PC-3 (cell line): ENCODE data around the gene TMEM11. TPM values are rescaled to one million over a fixed set of nuclear protein-coding genes. Genes with fewer than 3 reads are reported as not detected.

Source experiments
- ATAC-seq: fragments of 200-7000 bp; cut with Tn5 transposase; 2 replicates; pipeline ENCODE4 v1.9.1; 2020; ENCODE audit warnings: mild to moderate bottlenecking, moderate library complexity
- BruUV-seq: library from RNA; stranded (reverse); fragments of 400-500 nt; replicated peaks from 2 replicates; lab custom pipeline; 2021; lab: Mats Ljungman, UMichigan
- CTCF ChIA-PET: fragments of 300-600 bp; sonication (Branson Sonifier 250); formaldehyde crosslinking; loops from one replicate; lab custom pipeline; 2022; ENCODE audit warnings: antibody characterized with exemption; lab: Charles Lee
- POLR2A ChIA-PET: fragments of 300-600 bp; sonication (Branson Sonifier 250); formaldehyde crosslinking; loops from one replicate; lab custom pipeline; 2022; ENCODE audit warnings: antibody characterized with exemption; ENCODE audit not compliant: unreplicated experiment; lab: Charles Lee
- DNase-seq: peaks from one replicate; pipeline ENCODE4 v3.0.0-alpha.2; 2015
- H2AFZ ChIP-seq: fragments of 300-600 bp; sonication (generic); 2 replicates; pipeline ENCODE4 v1.6.0; 2016; ENCODE audit warnings: antibody characterized with exemption, low read length
- H3F3A ChIP-seq: fragments of 300-600 bp; sonication (generic); one replicate; pipeline ENCODE4 v1.6.0; 2017; ENCODE audit warnings: antibody characterized with exemption, low read length, control low read depth, mild to moderate bottlenecking; ENCODE audit not compliant: unreplicated experiment
- H3K27ac ChIP-seq: fragments of 300-600 bp; sonication (generic); 2 replicates; pipeline ENCODE4 v1.5.1; 2016; ENCODE audit warnings: mild to moderate bottlenecking, low read length
- H3K27me3 ChIP-seq: fragments of 300-600 bp; sonication (generic); 2 replicates; pipeline ENCODE4 v1.6.1; 2016; ENCODE audit warnings: low read length, mixed read lengths
- H3K36me3 ChIP-seq: fragments of 300-600 bp; sonication (generic); 2 replicates; pipeline ENCODE4 v1.6.1; 2016; ENCODE audit warnings: low read depth, mixed run types, low read length, mixed read lengths
- H3K4me1 ChIP-seq: fragments of 300-600 bp; sonication (generic); 2 replicates; pipeline ENCODE4 v1.5.1; 2016; ENCODE audit warnings: low read length; ENCODE audit not compliant: insufficient read depth
- H3K4me2 ChIP-seq: fragments of 300-600 bp; sonication (generic); 2 replicates; pipeline ENCODE4 v1.6.0; 2016; ENCODE audit warnings: low read length
- H3K4me3 ChIP-seq: fragments of 300-600 bp; sonication (generic); 2 replicates; pipeline ENCODE4 v1.5.1; 2016; ENCODE audit warnings: mild to moderate bottlenecking, low read length, mixed read lengths
- H3K79me2 ChIP-seq: fragments of 300-600 bp; sonication (generic); 2 replicates; pipeline ENCODE4 v1.6.1; 2017; ENCODE audit warnings: low read length, mixed read lengths
- H3K9ac ChIP-seq: fragments of 300-600 bp; sonication (generic); 2 replicates; pipeline ENCODE4 v1.6.0; 2016; ENCODE audit warnings: mild to moderate bottlenecking, low read length
- H3K9me2 ChIP-seq: fragments of 300-600 bp; sonication (generic); replicated peaks from 2 replicates; pipeline ENCODE4 v1.6.1; 2016; ENCODE audit warnings: mixed run types, low read length, mixed read lengths
- H3K9me3 ChIP-seq: fragments of 300-600 bp; sonication (generic); 2 replicates; pipeline ENCODE4 v1.6.1; 2016; ENCODE audit warnings: low read length, mixed read lengths
- H4K20me1 ChIP-seq: fragments of 300-600 bp; sonication (generic); 2 replicates; pipeline ENCODE4 v1.6.1; 2016; ENCODE audit warnings: low read length, mixed read lengths
- CTCF ChIP-seq: fragments of 300-600 bp; sonication (generic); conservative IDR thresholded peaks from 2 replicates; pipeline ENCODE4 v1.5.1; 2017; ENCODE audit warnings: antibody characterized with exemption, low read depth, mild to moderate bottlenecking, low read length
- EZH2 ChIP-seq: fragments of 300-600 bp; sonication (generic); IDR thresholded peaks from one replicate; pipeline ENCODE4 v1.6.1; 2017; ENCODE audit warnings: antibody characterized with exemption, mild to moderate bottlenecking, low read length; ENCODE audit not compliant: unreplicated experiment
- EZH2phosphoT487 ChIP-seq: fragments of 300-600 bp; sonication (generic); IDR thresholded peaks from 2 replicates; pipeline ENCODE4 v1.6.1; 2018; ENCODE audit warnings: mild to moderate bottlenecking, antibody characterized with exemption, low read length, borderline replicate concordance
- intact Hi-C: fragments of 100-400 bp; cut with micrococcal nuclease; formaldehyde crosslinking; loops from 2 replicates; pipeline ENCODE4 v1.9.0; 2023
- total RNA-seq: library from RNA; depleted of rRNA; stranded (reverse); fragments of >200 nt; gene quantifications from 2 replicates; pipeline ENCODE4 v1.2.3, GENCODE V29; 2014

Gene TMEM11
- total RNA-seq, 1 experiment from 2014 or later: 70.8 TPM

GRCh38 chr17:21202512-21202911 lies 11.4 kb downstream of the TMEM11 start:
- TF ChIP-seq CTCF: no peak
- TF ChIP-seq EZH2: no peak
- TF ChIP-seq EZH2phosphoT487: no peak
- Histone ChIP-seq H3K27me3 (no peaks in the 10 kb centered on the region), H3K4me1 (peaks cover 6% of the 10 kb centered on the region; the same call in 1 of the 2 replicates), H3K9ac (no peak overlapping the region), H3K9me3 (no peaks in the 10 kb centered on the region), H2AFZ (no peak overlapping the region), H3K4me2 (no peak overlapping the region), H3K36me3 (peaks cover 17% of the 10 kb centered on the region), H3K27ac (no peak overlapping the region), H3F3A (no peaks in the 10 kb centered on the region), H4K20me1 (peaks cover 73% of the 10 kb centered on the region), H3K4me3 (no peak overlapping the region), H3K9me2 (no peaks in the 10 kb centered on the region), H3K79me2 (peaks cover 99% of the 10 kb centered on the region)
- BruUV-seq: no TSS peak
- intact Hi-C loops: no loop called here
- CTCF ChIA-PET: no interaction called here
- DNase-seq (no peak), ATAC-seq (no peak)
- POLR2A ChIA-PET: no interaction called here

GRCh38 chr17:21201874-21202273 lies 12.1 kb downstream of the TMEM11 start:
- Histone ChIP-seq H3K9me2 (no peaks in the 10 kb centered on the region), H3K36me3 (peaks cover 22% of the 10 kb centered on the region), H3K79me2 (peaks cover 97% of the 10 kb centered on the region), H3K27ac (no peak overlapping the region), H4K20me1 (peaks cover 74% of the 10 kb centered on the region), H3F3A (no peaks in the 10 kb centered on the region), H3K9ac (no peak overlapping the region), H3K4me2 (no peak overlapping the region), H3K4me1 (peaks cover 6% of the 10 kb centered on the region; the same call in 1 of the 2 replicates), H3K27me3 (no peaks in the 10 kb centered on the region), H2AFZ (no peak overlapping the region), H3K4me3 (no peak overlapping the region), H3K9me3 (no peaks in the 10 kb centered on the region)
- intact Hi-C loops: no loop called here
- ATAC-seq (no peak), DNase-seq (no peak)
- no peak for TF ChIP-seq EZH2phosphoT487
- no peak for TF ChIP-seq EZH2
- TF ChIP-seq CTCF: no peak
- CTCF ChIA-PET: no interaction called here
- BruUV-seq: no TSS peak
- POLR2A ChIA-PET: no interaction called here

- H3K4me2 ChIP-seq: no peak overlapping the region
- no peaks in the 10 kb centered on the region for H3K9me3 ChIP-seq
- peak; percentile 9 for DNase-seq
- H3K9me2 ChIP-seq: no peaks in the 10 kb centered on the region
- H3K27ac ChIP-seq: no peak overlapping the region
- peaks cover 25% of the 10 kb centered on the region for H3K36me3 ChIP-seq
- no peak for ATAC-seq
- intact Hi-C loops: no loop called here
- H3K9ac ChIP-seq: no peak overlapping the region
- BruUV-seq: no TSS peak
- ChIA-PET POLR2A (no interaction called here), CTCF (no interaction called here)
- no peak overlapping the region for H2AFZ ChIP-seq
- peaks cover 68% of the 10 kb centered on the region for H4K20me1 ChIP-seq
- peaks cover 6% of the 10 kb centered on the region; the same call in 1 of the 2 replicates for H3K4me1 ChIP-seq
- H3K4me3 ChIP-seq: no peak overlapping the region
- peaks cover 91% of the 10 kb centered on the region for H3K79me2 ChIP-seq
- no peak for TF ChIP-seq CTCF
- no peak for TF ChIP-seq EZH2phosphoT487
- no peak for TF ChIP-seq EZH2
- no peaks in the 10 kb centered on the region for H3F3A ChIP-seq
- no peaks in the 10 kb centered on the region for H3K27me3 ChIP-seq
These were observed 12.7 kb downstream of the TMEM11 start for GRCh38 chr17:21201298-21201595.
